Thyroid gland (tissue), 4 donors: ENCODE results near the gene LGR4. TPM values are rescaled to one million over a fixed set of nuclear protein-coding genes. Genes with fewer than 3 reads are reported as not detected.

Experiments
- DNase-seq, 2 donors: peaks; one replicate each; pipeline ENCODE4 v3.0.0-alpha.2; 2019
- H3K27ac ChIP-seq, 3 donors: fragments of 200-600 bp; sonication (generic); 1 replicate in 2 of 3; 2 replicates in 1 of 3; pipeline ENCODE4 v1.5.1; 2016 to 2019; ENCODE audit warnings: mild to moderate bottlenecking in 1 of 3, moderate library complexity in 1 of 3
- H3K27me3 ChIP-seq: fragments of 200-600 bp; sonication (generic); one replicate; pipeline ENCODE4 v1.5.1; 2019
- H3K36me3 ChIP-seq, 2 donors: fragments of 200-600 bp; sonication (generic); one replicate each; pipeline ENCODE4 v1.5.1; 2016 to 2019
- H3K4me1 ChIP-seq, 2 donors: fragments of 200-600 bp; sonication (generic); one replicate each; pipeline ENCODE4 v1.5.1; 2017 to 2019
- H3K4me3 ChIP-seq, 3 donors: fragments of 200-600 bp; sonication (generic); replicated peaks in 1 of 3; 1 replicate in 2 of 3; 2 replicates in 1 of 3; pipeline ENCODE4 v1.5.1; 2016; ENCODE audit warnings: mild to moderate bottlenecking in 1 of 3
- H3K9me3 ChIP-seq: fragments of 200-600 bp; sonication (generic); one replicate; pipeline ENCODE4 v1.5.1; 2017
- POLR2A ChIP-seq, 2 donors: fragments of 450-650 bp; IDR thresholded peaks; one replicate each; pipeline ENCODE4 v1.6.1; 2017; ENCODE audit warnings: antibody characterized with exemption in 2 of 2, mild to moderate bottlenecking in 2 of 2, moderate library complexity in 1 of 2
- WGBS, 2 donors: methylation state at CpG; one replicate each; pipeline ENCODE4 v1.1.5; 2017; 5-methylcytosine and 5-hydroxymethylcytosine counted together
- intact Hi-C: fragments of 100-400 bp; cut with DNase I; formaldehyde crosslinking; loops from one replicate; pipeline ENCODE4 v1.15.1; 2023
- total RNA-seq, 4 donors: library from RNA; depleted of rRNA; stranded (reverse); fragments of >200 nt; gene quantifications; one replicate each; pipeline ENCODE4 v1.2.3, GENCODE V29; 2016
- TF ChIP-seq, protein P1 (sequence below), 6 experiments: fragments of 200-600 bp in 3 of 6; fragments of 450-650 bp in 3 of 6; sonication (generic) in 3 of 6; IDR thresholded peaks; one replicate each; pipeline ENCODE4 v1.5.1; 2016 to 2019; ENCODE audit warnings: antibody characterized with exemption in 6 of 6, mild to moderate bottlenecking in 2 of 6, inconsistent platforms in 1 of 6, moderate library complexity in 1 of 6

LGR4 gene
- total RNA-seq, 4 donors from 2014 or later: 40.8 to 62.1 (median 50.2) TPM

DNA sequence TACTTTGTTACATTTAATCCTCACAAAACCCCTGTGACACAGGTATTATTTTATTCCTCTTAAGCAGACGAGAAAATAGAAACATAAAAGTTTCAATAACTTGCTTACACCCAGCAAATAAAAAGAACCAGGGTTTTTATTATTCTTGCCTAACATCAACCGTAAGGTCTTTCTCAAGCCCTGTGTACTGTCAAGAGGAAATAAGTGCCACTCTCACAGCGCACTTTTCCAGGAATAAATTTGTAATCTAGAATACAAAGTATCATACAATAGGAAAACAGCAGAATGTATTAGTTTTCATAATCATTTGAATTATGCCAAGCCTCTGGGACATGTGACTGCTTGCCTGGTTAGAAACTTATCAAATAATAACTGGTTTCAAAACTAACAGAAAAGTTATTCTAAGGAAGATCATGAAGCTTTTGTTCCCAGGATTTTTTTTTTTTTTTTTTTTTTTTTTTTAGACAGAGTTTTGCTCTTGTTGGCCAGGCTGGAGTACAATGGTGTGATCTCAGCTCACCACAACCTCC, 117.0 kb downstream of the LGR4 start:
- DNase-seq: peak; percentile 17 to 27
- H3K4me1 ChIP-seq: peaks cover 4% of the 10 kb centered on the region in 2 donors
- peak overlapping the region; percentile 13 to 63 (median 44) for H3K27ac ChIP-seq
- no peak overlapping the region for H3K4me3 ChIP-seq
- 31 to 39% methylated on average over 3 of the region's 3 CpGs for WGBS, 2 donors
- no peaks in the 10 kb centered on the region for H3K27me3 ChIP-seq
- TF ChIP-seq, protein P1, sequence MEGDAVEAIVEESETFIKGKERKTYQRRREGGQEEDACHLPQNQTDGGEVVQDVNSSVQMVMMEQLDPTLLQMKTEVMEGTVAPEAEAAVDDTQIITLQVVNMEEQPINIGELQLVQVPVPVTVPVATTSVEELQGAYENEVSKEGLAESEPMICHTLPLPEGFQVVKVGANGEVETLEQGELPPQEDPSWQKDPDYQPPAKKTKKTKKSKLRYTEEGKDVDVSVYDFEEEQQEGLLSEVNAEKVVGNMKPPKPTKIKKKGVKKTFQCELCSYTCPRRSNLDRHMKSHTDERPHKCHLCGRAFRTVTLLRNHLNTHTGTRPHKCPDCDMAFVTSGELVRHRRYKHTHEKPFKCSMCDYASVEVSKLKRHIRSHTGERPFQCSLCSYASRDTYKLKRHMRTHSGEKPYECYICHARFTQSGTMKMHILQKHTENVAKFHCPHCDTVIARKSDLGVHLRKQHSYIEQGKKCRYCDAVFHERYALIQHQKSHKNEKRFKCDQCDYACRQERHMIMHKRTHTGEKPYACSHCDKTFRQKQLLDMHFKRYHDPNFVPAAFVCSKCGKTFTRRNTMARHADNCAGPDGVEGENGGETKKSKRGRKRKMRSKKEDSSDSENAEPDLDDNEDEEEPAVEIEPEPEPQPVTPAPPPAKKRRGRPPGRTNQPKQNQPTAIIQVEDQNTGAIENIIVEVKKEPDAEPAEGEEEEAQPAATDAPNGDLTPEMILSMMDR (IDR thresholded peaks at IDR 0.05): no peak
- TF ChIP-seq POLR2A (IDR thresholded peaks at IDR 0.05): no peak
- no peaks in the 10 kb centered on the region for H3K9me3 ChIP-seq
- intact Hi-C loops: loop anchor here (5.0 kb wide), 1 partner anchor 117 kb away; the partner anchor contains the start of gene LGR4
- H3K36me3 ChIP-seq: no peaks in the 10 kb centered on the region

DNA sequence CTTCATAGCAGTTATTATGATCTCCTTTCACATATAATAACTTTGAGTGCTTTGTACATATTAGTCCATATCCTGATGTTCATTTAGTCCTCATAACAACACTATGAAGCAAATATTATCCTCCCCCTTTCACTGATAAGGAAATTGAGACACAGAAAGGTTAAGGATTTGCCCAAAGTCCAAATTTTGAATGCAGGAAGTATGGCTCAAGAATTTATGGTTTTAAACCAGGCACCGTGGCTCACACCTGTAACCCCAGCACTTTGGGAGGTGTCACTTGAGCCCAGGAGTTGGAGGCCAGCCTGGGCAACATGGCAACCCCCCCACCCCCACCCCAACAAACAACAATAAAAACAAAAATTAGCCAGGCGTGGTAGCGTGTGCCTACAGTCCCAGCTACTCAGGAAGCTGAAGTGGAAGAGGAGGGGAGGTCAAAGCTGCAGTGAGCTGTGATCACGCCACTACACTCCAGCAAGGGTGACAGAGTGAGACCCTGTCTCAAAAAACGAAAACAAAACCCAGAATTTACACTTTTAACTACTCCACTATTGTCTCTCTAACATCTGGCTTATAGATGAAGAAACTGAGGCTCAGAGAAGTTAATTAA, 118.1 kb downstream of the LGR4 start:
- TF ChIP-seq, protein P1 (IDR thresholded peaks at IDR 0.05): no peak
- TF ChIP-seq POLR2A (IDR thresholded peaks at IDR 0.05): no peak
- Histone ChIP-seq H3K9me3 (no peaks in the 10 kb centered on the region), H3K36me3 (no peaks in the 10 kb centered on the region), H3K27ac (peak overlapping the region; percentile 39 to 66 (median 44)), H3K4me1 (peaks cover 4% of the 10 kb centered on the region in 2 donors), H3K27me3 (no peaks in the 10 kb centered on the region), H3K4me3 (no peak overlapping the region)
- peak; percentile 47 to 52 for DNase-seq
- intact Hi-C loops: no loop called here
- 36 to 37% methylated on average over 5 of the region's 5 CpGs for WGBS, 2 donors

DNA sequence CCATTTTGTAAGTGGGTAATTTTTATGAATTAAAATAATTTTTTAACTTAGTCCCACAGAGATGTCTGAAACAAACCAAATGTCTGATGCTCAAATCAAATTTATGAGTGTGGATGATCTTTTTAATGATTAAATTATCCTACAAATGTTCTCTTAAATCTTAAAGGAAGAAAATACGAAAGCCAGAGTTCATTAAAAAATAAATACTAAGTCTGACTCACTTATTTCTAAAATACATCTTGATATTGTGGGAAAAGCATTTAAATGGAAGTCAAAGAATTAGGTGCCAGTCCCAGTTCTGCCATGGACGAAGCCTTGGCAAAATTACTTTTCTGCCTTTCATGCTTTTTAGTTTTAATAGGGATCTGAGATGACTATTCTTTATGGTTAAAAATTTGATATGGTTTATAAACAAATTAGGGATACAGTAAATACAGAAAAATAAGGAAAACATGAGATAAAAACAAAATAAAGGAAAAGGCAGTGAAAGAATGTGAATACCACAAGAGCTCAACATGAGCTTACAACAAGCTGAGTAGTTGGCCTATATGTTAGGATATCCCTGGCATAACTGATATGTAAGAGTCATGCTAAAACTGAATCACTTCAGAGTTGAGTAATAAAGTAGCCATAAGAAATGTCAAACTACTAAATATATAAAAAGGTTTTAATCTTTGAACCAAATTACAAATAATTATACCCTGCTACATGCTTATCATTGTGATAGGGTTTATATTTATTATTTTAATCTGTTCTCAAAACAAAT, 118.8 kb downstream of the LGR4 start:
- H3K9me3 ChIP-seq: no peaks in the 10 kb centered on the region
- WGBS, 2 donors: 73 to 93% methylated on average over 2 of the region's 2 CpGs
- intact Hi-C loops: no loop called here
- TF ChIP-seq, protein P1 (IDR thresholded peaks at IDR 0.05): no peak
- TF ChIP-seq POLR2A (IDR thresholded peaks at IDR 0.05): no peak
- DNase-seq: no peak
- H3K36me3 ChIP-seq: no peaks in the 10 kb centered on the region
- H3K27me3 ChIP-seq: no peaks in the 10 kb centered on the region
- no peak overlapping the region for H3K4me3 ChIP-seq
- H3K4me1 ChIP-seq: peaks cover 4% of the 10 kb centered on the region in 2 donors
- H3K27ac ChIP-seq: peak overlapping the region; percentile 39 to 66 (median 44)

DNA sequence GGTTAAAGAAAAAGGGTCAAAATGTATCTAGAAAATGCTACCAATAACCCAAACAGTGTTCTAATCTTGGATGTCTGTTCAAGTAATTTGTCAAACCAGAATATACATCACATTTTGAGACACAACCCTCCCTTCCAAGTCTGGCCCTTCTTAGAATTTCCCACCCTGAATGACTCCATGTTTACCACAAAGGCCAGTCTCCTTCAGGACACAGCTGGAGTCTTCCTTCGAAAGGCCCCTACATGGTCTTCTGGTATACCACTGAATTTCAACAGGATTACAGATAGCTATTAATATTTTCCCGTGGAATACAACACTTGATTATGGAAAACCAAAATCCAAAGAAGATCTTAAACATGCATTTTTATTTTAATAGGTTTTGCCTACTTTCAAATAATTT, 119.8 kb downstream of the LGR4 start:
- Histone ChIP-seq H3K27me3 (no peaks in the 10 kb centered on the region), H3K4me1 (peaks cover 4% of the 10 kb centered on the region in 2 donors), H3K36me3 (no peaks in the 10 kb centered on the region), H3K9me3 (no peaks in the 10 kb centered on the region), H3K4me3 (no peak overlapping the region), H3K27ac (no peak overlapping the region)
- 98 to 99% methylated on average over 2 of the region's 2 CpGs for WGBS, 2 donors
- TF ChIP-seq, protein P1 (IDR thresholded peaks at IDR 0.05): no peak
- TF ChIP-seq POLR2A (IDR thresholded peaks at IDR 0.05): no peak
- DNase-seq: no peak
- intact Hi-C loops: no loop called here

GRCh38 chr11:27350511-27350910, 122.1 kb downstream of the LGR4 start:
- DNase-seq: no peak
- Histone ChIP-seq H3K9me3 (no peaks in the 10 kb centered on the region), H3K27ac (no peak overlapping the region), H3K4me1 (peaks cover 0 to 4% of the 10 kb centered on the region in 2 donors), H3K27me3 (no peaks in the 10 kb centered on the region), H3K36me3 (no peaks in the 10 kb centered on the region), H3K4me3 (no peak overlapping the region)
- intact Hi-C loops: no loop called here
- no peak for TF ChIP-seq POLR2A (IDR thresholded peaks at IDR 0.05)
- TF ChIP-seq, protein P1 (IDR thresholded peaks at IDR 0.05): no peak
